Measurements from ENCODE around the gene VAV1. TPM values are rescaled to one million over a fixed set of nuclear protein-coding genes. Genes with fewer than 3 reads are reported as not detected.

Gene VAV1
- total RNA-seq, 1 donor from 2014 or later, result 108 TPM

DNA sequence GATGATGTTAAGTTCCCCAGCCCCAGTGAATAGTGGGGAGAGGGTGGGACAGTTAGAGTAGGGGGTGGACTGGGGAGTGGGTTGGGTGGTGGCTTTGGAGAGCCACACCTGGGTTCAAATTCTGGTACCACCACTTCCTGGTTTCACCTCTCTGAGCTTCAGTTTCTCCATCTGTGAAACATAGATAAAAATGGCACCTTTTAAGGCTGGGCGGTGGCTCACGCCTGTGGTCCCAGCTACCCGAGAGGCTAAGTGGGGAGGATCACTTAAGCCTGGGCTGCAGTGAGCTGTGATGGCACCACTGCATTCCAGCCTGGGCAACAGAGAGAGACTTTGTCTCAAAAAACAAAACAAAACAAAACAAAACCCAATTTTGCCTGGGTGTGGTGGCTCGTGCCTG is 5.9 kb downstream of the VAV1 start:
- intact Hi-C loops (cut with micrococcal nuclease), result no loop called here

DNA sequence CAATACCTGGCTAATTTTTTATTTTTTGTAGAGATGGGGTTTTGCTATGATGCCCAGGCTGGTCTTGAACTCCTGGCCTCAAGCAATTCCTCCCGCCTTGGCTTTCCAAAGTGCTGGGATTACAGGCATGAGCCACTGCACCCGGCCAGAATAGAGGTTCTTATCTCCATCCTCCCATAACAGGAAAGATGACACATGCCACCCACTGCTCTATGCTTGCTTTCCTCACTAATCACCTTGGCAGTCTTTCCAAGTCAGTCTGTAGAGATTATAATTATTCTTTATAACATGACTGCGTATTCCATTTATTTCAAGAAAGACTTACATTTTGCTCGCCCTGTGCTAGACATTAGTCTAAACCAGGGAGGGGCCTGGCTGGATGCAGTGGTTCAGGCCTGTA is 6.7 kb downstream of the VAV1 start:
- intact Hi-C loops (cut with micrococcal nuclease), result no loop called here

DNA sequence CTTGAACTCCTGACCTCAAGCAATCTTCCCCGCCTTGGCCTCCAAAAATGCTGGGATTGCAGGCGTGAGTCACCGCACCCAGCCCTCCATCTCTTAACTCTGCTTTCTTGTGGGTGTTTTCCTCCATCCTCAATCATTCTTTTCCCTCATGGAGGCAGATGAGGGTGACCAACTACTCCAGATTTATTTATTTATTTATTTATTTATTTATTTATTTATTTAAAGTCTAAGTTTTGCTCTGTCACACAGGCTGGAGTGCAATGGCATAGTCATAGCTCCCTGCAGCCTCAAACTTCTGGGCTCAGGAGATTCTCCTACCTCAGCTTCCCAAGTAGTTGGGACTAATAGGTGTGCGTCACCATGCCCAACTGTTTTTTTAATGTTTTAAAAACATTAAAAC is 14.9 kb downstream of the VAV1 start:
- intact Hi-C loops (cut with micrococcal nuclease), result no loop called here

DNA sequence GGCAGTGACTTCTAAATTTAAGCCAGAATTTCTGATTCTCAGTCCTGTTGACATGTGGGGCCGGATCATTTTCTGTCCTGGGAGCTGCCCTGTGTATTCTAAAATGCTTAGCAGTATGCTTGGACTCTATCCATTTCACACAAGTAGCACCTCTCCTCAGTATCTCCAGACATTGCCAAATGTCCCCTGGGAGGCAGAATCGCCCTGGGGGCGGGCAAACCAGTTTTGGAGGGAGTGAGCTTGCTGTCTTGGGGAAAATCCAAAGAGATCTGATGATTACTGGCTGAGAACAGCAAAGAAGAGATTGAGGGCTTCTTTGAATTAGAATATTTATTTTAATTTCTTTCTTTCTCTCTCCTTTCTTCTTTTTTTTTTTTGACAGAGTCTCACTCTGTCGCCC is 16.4 kb downstream of the VAV1 start:
- intact Hi-C loops (cut with micrococcal nuclease), result no loop called here

DNA sequence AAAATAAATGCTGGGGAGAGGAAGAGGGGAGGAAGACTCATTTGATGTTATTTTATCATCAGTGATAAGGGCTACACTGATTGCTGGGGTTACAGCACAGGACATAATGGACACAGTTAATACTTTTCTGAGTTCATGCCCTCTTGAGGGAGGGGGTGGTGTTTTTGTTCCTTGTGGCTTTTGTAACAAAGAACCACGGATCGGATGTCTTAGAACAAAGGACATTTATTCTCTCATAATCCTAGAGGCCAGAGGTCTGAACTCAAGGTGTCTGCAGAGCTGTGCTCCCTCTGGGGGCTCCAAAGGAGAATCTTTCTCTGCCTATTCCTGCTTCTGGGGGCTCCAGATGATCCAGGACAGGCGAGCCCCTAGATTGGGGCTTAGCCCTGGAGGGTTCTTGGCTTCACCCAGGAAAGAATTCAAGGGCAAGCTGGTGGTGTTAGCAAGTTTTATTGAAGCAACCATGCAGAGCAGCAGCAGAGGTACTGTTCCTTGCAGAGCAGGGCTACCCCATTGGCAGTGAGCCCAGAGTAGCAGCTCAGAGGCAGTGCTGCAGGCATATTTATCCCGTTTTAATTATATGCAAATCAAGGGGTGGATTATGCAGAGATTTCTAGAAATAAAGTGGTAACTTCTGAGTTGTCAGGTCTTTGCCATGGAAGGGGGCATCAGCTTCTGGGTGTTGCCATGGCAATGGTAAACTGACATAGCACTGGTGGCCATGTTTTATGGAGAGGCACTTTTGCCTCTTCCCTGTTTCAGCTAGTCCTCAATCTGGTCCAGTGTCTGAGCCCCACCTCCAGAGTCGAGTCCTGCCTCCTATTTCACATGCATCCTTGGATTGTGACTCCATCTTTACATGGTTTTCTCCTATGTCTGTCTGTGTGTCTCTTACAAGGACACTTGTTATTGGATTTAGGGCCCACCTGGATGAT is 18.0 kb downstream of the VAV1 start:
- intact Hi-C loops (cut with micrococcal nuclease), result no loop called here

DNA sequence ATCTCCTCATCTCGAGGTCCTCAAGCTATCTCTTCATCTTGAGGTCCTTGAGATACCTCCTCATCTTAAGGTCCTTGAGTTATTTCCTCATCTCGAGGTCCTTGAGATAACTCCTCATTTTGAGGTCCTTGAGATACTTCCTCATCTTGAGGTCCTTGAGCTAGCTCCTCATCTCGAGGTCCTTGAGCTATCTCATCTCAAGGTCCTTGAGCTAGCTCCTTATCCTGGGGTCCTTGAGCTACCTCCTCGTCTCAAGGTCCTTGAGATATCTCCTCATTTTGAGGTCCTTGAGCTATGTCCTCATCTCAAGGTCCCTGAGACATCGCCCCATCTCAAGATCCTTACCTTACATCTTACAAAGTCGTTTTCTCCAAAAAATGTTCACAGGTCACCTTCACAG is 18.7 kb downstream of the VAV1 start:
- intact Hi-C loops (cut with micrococcal nuclease), result no loop called here

DNA sequence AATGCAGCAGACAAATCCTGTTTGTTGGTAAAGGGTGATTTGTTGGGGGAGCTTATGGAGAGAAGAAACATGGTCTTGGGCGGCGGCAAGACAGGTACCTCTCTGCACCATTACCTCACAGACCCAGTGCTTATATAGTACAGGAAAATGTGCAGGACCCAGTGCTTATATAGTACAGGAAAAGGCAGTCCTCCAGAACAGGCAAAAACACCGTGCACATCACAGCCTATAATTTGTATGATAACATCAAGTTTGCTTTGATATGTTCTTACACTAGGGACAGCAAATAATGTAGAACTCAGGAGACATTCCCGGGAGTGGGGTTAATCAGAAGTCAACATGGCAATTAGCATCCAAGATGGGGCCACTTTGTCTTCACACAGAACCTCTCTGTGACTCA is 20.9 kb downstream of the VAV1 start:
- intact Hi-C loops (cut with micrococcal nuclease), result no loop called here

DNA sequence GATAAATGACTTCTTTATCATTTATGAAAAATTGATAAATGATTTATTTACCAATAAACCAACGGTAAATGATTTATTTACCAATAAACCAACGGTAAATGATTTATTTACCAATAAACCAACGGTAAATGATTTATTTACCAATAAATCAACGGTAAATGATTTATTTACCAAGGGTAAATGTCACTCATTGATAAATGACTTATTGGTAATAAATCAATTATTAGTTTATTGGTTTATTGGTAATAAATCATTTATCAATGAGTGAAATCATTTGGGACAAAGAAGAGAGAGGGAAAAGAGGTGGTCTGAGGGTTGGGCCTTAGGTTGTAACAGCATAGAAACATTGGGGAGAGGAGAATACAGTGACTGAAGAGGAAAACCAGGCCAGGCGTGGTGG is 21.5 kb downstream of the VAV1 start:
- intact Hi-C loops (cut with micrococcal nuclease), result no loop called here

DNA sequence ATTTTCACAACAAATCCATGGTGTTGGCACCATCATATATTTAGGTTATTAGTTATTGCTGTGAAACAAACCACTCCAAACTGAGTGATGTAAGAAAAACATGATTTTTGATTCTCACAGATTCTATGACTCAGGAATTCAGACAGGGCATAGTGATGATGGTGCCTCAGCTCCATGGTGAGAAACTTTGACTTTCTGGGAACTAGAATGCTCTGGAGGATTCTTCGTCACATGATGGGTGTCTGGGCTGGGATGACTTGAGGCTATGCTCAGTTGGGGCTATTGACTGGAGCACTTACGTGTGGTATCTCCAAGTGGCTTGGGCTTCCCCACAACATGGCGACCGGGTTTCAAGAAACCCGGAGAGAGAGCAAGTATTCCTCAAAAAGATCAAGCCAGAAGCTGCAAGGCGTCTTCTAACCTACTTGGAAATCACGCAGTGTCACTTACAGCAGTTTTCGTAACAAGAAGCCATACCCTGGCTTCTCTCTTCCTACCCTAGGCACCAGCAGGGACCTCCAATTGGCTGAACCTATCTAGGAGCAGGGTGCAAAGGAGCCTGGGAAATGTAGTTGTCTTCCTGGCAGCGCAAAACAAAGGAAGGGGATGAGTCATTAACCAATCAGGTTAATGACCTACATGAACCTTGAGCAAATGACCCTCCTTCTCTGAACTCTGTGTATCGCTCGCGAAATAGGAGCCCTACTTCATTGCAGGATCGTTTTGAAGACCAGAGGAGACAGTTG is 22.4 kb downstream of the VAV1 start:
- intact Hi-C loops (cut with micrococcal nuclease), result no loop called here

DNA sequence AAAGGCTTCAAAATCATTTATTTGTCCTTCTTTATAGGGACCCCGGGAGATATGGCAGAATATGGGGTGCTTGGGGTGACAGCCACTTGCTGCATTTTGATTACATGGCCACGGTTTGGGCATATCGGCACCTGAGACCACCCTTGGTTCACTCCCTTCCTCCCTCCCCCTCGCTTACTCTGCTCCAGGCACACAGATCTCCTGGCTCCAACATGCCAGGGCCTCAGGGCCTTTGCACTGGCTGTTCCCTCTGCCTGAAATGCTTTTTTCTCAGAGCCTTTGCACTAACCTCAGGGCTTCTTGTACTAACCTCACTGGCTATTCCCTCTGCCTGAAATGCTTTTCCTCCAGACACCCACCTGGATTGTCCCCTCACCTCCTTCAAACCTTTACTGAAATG is 23.8 kb downstream of the VAV1 start:
- intact Hi-C loops (cut with micrococcal nuclease), result no loop called here

DNA sequence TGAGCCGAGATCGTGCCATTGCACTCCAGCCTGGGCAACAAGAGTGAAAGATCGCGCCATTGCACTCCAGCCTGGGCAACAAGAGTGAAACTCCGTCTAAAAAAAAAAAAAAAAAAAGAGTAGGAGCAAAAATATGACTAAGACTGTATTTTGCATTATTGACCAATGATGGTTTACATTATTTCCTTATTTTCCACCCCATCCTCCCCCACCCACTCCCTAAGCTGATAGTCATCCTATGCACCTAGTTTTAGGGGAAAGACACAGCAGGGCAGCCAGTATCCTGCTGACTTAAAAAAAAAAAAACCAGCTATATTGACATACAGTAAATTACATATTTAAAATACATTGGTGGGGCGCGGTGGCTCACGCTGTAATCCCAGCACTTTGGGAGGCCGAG is 25.1 kb downstream of the VAV1 start:
- intact Hi-C loops (cut with micrococcal nuclease), result no loop called here

DNA sequence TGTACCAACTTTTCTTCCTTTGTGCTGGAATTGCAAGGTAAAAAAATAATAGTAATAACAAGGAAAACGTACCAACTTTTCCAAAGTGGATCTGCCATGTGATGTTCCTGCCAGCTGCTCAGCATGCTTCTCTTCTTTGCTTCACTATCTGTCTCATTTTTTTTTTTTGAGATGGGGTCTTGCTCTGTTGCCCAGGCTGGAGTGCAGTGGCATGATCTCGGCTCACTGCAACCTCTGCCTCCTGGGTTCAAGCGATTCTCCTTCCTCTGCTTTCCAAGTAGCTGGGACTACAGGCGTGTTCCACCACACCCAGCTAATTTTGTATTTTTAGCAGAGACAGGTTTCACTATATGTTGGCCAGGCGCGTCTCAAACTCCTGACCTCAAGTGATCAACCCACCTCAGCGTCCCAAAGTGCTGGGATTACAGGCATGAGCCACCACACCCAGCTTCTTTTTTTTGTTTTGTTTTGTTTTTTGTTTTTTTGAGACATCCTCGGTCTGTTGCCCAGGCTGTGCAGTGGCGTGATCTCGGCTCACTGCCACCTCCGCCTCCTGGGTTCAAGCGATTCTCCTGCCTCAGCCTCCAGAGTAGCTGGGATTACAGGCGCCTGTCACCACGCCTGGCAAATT is 27.8 kb downstream of the VAV1 start:
- intact Hi-C loops (cut with micrococcal nuclease), result loop anchor here (5.0 kb wide), 2 partner anchors 48 to 63 kb away; partner anchors contain the start of genes GPR108 and TRIP10

DNA sequence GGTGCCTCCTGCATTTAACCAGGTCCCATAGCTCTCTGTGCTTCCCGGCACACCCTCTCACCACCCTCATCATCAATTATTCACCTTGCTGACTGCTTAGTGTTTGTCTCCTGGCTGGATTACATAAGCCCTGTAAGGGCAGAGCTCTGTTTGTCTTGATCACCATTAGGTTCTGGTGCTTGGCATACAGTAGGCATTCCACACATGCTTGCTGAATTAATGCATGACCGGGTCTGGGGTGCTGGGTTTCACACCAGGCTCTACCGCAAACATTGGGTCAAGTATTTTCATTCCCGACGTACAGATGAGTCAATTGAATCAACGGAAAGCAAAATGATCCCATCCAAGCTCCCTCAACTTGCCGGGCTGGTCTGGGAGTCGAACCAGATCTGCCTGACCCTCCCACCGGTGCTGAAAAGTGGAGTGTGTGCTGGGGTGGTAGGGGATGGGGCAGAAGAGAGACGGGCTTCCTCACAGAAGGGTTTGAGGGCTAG is 28.5 kb downstream of the VAV1 start:
- intact Hi-C loops (cut with micrococcal nuclease), result loop anchor here (1.0 to 5.0 kb wide), 3 partner anchors 29 to 64 kb away; partner anchors contain the start of genes GPR108, TRIP10 and VAV1

DNA sequence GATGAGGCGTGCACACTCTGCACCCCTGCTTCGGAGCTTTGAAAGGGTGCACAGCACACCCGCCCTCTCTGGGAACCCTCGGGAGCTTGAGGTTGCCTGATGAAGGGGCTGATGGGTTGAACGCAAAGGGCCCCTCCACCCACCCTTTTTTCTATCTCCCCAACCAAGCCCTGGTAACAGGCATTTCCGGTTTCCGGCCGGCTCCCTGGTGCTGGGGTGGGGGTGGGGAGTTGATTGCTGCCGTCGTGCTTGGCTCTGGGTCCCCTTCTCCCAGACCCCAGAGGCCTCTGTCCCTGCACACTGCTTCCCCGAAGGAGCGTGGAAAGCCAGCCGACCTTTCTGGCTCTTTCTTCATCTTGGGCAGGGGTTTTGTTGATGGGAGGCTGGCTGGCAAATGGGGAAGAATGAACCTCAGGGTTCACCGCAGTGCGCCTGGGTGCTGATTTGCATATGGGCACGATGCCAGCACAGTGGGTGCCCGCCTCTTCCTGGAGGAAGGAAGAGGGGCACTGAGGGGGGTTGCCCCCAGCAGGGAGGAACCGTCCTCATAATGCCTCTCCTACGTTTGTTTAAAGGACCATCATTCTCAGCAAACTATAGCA is 29.1 kb downstream of the VAV1 start:
- intact Hi-C loops (cut with micrococcal nuclease), result loop anchor here (1.0 to 5.0 kb wide), 4 partner anchors 29 to 64 kb away; partner anchors contain the start of genes GPR108, TRIP10 and VAV1

DNA sequence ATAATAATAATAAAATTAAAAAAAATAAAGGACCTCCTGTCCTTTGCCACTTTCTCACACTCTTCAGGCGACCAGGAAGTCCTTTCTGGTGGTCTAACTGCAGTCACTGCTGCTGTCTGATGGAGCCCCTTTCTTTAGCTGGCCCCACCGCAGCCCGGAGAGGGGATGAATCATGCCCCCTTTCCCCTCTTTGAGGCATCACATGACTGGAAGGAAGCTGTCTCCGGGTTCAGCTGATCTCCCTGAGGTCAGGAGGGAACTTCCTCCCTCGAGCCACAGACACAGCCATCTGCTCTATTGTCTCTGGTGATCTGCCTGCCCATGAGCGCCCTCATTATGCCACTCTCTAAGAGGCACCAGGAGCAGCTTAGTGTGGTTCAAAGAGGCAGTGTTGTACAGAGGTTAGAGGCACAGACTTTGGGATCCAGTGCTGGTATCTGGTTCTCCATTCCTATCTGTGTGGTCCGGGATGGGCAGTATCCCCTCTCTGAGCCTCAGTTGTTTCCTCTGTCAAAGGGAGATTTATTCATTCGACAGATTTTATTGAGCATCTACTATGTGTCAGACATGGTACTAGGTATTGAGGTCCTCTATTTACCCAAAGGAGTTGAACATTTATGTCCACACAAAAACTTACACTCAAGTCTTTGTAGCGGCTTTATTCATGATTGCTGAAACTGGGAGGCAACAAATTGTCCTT is 30.0 kb downstream of the VAV1 start:
- intact Hi-C loops (cut with micrococcal nuclease), result loop anchor here (2.0 to 5.0 kb wide), 3 partner anchors 50 to 65 kb away; partner anchors contain the start of genes GPR108 and TRIP10

DNA sequence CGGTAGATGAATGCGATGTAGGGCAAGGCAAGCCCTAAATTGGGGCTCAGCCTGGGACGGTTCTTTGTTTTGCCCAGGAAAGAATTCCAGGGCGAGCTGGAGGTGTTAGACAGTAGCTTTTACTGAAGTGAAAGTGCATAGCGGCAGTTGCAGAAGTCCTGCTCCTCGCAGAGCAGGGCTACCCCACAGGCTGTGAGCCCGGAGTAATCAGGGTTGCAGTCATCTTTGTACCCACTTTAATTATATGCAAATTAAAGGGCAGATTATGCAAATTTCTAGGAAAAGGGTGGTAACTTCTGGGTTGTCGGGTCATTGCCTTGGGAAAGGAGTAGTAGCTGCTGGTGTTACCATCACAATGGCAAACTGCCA is 30.5 kb downstream of the VAV1 start:
- intact Hi-C loops (cut with micrococcal nuclease), result loop anchor here (2.0 to 5.0 kb wide), 3 partner anchors 51 to 66 kb away; partner anchors contain the start of genes GPR108 and TRIP10

DNA sequence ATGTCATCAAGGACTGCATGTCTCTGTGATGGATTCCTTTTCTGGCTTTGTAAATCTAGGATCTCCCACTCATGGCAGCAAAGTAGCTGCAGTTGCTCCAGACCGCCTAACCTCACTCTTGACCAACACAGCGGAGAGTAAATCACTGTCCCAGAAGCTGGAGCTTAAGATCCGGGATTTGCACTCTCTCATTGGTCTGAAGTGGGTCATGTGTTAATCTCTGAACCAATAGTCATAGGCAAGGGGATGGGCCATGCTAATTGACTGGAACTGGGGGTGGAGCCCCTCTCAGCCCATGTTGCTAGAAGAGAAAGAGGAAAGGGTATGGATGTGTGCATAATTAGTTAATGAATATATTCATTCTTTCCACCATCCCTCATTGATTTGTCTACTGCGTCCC is 34.0 kb downstream of the VAV1 start:
- intact Hi-C loops (cut with micrococcal nuclease), result no loop called here

DNA sequence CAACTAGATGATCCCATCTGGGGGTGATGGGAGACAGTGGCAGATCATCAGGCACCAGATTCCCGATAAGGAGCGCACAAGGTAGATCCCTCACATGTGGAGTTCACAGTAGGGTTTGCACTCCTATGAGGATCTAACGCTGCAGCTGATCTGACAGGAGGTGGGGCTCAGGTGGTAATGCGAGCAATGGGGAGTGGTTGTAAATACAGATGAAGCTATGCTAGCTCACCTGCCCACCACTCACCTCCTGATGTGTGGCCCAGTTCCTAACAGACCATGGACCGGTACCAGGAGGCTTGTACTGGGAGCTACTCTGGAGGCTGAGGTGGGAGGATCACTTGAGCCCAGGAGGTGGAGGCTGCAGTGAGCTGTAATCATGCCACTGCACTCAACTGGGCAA is 34.8 kb downstream of the VAV1 start:
- intact Hi-C loops (cut with micrococcal nuclease), result no loop called here

DNA sequence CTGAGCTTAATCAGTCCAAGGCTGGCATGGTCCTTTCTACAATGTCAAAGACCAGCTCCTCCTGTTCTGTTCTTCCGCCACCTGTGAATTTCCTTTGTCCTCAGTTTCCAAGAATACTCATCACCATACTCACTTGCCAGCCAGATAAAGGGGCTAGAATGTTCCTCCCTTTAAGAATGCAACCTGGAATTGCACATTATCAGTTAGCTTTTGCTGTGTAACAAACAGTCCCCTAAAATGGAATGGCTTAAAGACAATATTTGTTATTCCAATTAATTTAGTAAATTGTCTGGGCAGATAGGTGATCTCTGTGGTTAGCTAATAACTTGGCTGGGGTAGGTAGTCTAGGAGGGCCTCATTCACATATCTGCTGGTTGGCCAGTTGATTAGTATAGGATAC is 36.0 kb downstream of the VAV1 start:
- intact Hi-C loops (cut with micrococcal nuclease), result no loop called here

DNA sequence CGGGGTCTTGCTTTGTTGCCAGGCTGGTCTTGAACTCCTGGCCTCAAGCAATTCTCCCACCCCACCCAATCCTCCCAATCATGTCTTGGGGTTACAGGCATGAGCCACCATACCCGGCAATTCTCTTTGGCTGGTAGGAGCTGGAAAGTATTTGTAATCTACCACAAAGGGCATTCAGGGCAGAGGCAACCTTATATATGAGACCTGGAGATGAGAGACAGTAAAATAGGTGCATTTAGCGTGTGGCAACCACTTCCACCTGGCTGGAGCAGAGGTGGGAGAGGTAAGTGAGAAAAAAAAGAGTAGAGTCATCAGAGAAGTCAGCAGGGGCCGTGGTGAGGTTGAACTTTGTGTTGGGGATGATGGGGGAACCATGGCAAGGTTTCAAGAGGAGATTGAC is 36.8 kb downstream of the VAV1 start:
- intact Hi-C loops (cut with micrococcal nuclease), result no loop called here

DNA sequence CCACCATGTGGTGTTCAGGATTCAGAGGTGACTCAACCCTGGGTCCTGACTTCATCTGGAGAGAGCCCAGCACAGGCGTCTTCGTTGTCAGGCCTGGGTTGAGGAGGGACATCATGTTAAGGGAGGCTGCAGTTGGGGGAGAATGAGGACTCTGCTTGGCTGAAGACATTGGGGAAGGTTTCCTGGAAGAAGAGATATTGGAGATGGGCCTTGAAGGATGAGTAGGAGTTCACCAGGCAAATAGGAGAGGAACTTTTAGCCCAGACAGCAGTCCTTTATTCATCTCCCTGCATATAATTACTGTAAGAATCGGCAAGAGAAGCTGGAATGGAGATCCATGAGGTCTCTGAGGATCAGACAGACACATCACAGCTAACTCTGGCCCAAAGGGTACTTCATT is 38.9 kb downstream of the VAV1 start:
- intact Hi-C loops (cut with micrococcal nuclease), result no loop called here
